GM18861 (cell line): ENCODE results near the gene KCNK18.
"Not testable (repeated sequence)": the region's sequence is repeated elsewhere in the genome, so short reads cannot be mapped to it uniquely, and the experiment has no call there.

Experiments
- ATAC-seq: cut with Tn5 transposase; IDR thresholded peaks from one replicate; pipeline ENCODE4 v1.9.1; 2021; ENCODE audit not compliant: unreplicated experiment

KCNK18 gene

GRCh38 chr10:117170244-117170643 is 27.0 kb upstream of the KCNK18 start:
- ATAC-seq, result no peak

DNA sequence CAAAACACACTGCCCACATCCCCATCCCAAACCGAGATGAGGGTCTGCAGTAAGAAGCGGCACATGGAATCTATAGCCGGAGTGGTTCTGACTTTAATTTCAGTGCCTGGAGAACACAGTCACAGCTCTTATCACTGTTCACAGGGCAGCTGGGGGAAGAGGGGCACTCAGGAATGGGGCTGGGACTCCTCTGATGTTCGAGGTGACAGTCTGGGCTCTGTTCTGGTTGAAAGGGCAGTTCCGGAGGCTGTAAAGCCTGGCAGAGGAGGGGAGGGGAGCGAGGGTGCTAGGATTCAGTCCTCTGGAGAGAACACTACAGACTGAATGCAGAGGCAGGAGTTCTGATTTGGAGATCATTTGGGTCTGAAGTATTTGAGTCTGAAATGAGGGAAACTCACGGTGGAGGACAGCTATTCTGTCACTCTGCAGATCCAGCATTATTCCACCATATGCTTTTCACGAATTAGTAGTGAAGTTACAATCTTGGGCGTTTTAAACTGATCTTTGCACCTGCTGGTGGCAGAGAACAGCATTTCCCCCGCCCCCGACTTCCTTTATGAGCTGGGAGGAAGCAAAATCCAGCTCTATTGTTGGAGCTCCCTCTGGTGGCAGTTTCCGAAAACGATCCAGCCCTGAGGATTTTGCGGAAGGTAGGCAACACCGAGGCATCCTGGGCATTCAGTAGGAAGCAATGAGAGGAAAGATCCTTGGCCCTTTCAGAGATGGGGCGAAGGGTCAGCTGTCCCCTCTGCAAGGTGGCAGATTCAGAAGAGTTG is 22.7 kb upstream of the KCNK18 start:
- ATAC-seq, result peak; percentile 70

- ATAC-seq, result peak; percentile 31
These were observed 21.9 kb upstream of the KCNK18 start for GRCh38 chr10:117175215-117175900.

DNA sequence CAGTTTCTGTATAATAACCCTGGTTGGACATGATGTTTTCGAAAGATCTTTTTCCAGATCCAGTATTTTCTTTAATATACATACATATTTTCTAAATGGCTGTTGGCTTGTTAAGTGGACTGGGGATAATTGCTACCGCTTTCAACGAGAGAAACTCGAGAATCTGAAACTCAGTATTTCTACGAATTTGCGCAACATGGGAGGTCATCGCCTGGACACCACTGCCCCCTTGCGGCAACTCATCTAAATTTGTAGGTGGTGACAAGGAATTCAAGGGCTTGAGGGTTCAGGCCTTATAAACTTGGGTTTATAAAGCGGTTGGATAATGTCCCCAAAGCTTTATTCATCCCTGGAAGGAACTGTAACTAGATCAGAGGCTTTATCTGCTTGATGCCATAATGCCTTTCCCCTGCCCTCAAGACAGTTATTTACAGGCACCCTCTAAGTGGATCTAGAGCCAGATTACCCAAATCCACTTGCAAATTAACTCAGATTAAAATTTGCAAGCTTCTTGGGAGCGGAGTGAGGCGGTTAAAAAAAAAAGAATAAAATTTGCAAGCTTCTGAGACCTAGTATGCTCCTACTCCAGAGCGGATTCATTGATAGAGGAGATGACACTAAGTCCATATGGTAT is 21.3 kb upstream of the KCNK18 start:
- ATAC-seq, result peak; percentile 56

- no peak for ATAC-seq
These were observed 19.1 kb upstream of the KCNK18 start for GRCh38 chr10:117178190-117178589.

- no peak for ATAC-seq
These were observed 13.0 kb upstream of the KCNK18 start for GRCh38 chr10:117184296-117184695.

- ATAC-seq, result no peak
These were observed 12.5 kb upstream of the KCNK18 start for GRCh38 chr10:117184821-117185220.

DNA sequence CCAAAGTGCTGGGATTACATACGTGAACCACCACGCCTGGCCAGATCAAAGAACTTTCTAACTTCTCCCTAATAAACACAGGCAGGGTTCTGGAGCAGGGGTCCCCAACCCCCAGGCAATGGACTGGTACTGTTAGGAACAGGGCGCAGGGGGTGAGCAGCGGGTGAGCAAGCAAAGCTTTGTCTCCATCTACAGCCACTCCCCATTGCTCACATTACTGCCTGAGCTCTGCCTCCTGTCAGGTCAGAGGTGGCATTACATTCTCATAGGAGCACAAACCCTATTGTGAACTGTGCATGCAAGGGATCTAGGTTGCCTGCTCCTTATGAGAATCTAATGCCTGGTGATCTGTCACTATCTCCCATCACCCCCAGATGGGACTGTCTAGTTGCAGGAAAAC is 11.5 kb upstream of the KCNK18 start:
- not testable (repeated sequence) for ATAC-seq

DNA sequence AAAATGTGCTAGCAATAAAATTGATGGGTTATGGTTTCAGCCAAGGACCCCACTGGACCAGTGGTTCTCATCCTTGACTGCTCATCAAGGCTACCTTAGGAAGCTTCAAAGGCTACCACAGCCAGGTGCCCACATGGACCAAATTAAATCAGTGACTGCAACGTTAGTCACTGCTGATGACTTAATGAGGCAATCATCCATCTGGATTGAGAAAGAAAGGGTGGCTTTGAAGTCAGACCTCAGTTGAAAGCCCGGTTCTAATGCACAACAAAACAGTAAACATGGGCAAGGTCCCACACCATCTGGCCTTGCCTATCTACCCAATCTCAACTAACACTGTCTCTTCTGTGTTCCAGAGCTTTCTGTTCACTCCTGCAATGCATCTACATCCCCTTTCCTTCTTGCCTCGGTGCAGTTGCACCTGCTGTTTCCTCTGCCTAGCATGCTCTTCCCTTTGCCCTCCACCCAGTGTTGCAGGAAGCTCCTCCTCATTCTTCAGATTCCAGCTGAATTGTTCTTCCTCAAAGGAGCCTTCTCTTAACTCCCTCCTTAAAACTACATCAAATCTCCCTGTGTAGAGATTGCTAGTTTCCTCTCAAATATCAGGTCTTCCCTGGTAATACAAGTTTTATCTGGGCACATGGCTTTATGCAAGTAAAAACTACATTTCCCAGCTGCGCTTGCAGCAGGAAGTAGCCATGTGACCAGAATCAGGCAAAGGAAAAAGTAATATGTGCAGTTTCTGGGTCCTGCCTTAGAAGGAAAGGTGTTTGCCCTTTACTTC is 10.3 kb upstream of the KCNK18 start:
- ATAC-seq, result no peak

DNA sequence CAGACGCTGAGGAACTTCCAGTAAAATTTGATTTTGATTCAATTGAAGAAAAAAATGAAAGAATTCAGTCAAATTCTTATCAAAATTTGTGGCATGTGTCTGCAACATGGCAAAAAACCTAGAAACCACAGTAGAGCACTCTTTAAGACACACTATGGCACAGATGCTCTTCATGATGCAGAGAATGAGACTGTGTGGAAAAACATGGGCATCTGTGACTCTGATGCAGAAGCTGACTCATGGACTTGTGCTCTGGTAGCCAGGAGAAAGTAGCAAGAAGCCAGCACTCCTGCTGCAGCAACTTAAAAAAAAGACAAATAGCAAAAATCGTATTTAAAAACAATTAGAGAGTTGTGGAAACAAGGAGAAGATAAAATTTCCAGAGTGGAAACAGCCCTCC is 8.9 kb upstream of the KCNK18 start:
- no peak for ATAC-seq

- ATAC-seq, result no peak
These were observed 7.7 kb upstream of the KCNK18 start for GRCh38 chr10:117189557-117189956.

GRCh38 chr10:117198088-117198487 is 799 bp downstream of the KCNK18 start:
- ATAC-seq, result no peak

GRCh38 chr10:117201826-117202225 is 4.5 kb downstream of the KCNK18 start:
- ATAC-seq, result no peak

- no peak for ATAC-seq
These were observed 7.0 kb downstream of the KCNK18 start for GRCh38 chr10:117204316-117204715.

DNA sequence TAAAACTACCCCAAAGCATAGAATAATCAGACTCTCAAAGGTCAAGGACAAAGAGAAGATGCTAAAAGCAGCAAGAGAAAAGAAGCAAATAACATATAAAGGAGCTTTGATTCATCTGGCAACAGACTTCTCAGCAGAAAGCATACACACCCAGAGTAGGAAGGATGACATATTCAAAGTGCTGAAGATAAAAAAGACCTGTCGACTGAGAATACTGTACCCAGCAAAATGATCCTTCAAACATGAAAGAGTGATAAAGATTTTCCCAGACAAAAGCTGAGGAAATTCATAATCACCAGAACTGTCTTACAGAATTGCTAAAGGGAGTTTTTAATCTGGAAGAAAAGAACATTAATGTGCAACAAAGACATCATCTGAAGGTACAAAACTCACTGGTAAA is 14.9 kb downstream of the KCNK18 start:
- no peak for ATAC-seq

GRCh38 chr10:117214401-117214800 is 17.1 kb downstream of the KCNK18 start:
- no peak for ATAC-seq

- no peak for ATAC-seq
These were observed 17.8 kb downstream of the KCNK18 start for GRCh38 chr10:117215079-117215478.

- ATAC-seq, result no peak
These were observed 18.7 kb downstream of the KCNK18 start for GRCh38 chr10:117216028-117216427.

DNA sequence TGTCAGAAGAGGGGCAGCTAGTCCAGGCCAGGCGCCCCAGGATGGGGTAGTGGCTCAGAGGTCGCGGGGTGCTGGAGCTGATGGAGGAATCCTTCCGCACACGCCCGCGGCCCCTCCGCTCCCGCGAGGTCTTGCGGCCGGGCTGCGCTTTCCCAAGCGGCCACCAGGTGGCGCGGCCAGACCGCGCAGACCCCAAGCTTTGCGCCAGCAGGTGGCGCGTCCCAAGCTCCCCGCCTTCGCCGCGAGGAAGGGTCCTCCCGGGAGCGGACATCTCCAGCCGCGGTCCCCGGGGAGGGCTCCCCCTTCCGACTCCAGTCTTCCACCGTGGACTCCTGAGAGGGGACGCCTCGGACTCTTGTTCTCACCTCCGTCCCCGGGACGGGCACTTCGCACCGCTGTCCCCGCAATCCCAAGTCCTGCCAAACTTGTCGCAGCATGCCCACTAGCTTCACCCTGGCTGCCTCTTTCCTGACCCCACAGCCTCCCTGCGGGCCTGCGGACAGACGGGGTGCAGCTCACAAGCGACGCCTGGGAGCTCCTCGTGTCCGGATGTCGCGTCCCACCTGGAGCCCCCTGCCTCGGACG is 19.4 kb downstream of the KCNK18 start:
- ATAC-seq, result peak; percentile 89

GRCh38 chr10:117217196-117217761 is 20.0 kb downstream of the KCNK18 start:
- ATAC-seq, result no peak

DNA sequence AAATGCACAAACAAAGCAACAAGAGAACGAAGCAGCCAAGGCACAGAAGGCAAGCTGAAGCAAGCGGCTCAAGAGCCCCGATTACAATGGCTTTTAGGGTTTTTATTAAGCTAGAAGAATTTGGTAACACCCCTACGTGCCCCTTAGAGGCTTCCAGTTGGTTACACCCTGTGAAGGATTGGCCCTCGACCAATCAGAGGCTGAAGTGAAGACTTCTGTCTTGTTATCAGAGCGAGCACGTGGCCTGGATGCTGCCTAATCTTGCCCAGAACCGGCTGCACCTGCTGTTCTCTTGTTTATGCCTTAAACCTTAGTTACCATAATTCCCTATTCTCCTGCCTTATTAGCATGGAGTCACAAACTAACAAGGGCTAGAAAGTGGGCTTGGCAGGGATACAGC is 21.4 kb downstream of the KCNK18 start:
- ATAC-seq, result no peak
